ENCODE data around the gene PROK2. TPM values are rescaled to one million over a fixed set of nuclear protein-coding genes. Genes with fewer than 3 reads are reported as not detected.

The PROK2 gene
- total and polyA plus RNA-seq, 10 of the 15 experiments (the other 5 are each of a cell fraction or from before 2014, with no cell fraction given), result not detected

DNA sequence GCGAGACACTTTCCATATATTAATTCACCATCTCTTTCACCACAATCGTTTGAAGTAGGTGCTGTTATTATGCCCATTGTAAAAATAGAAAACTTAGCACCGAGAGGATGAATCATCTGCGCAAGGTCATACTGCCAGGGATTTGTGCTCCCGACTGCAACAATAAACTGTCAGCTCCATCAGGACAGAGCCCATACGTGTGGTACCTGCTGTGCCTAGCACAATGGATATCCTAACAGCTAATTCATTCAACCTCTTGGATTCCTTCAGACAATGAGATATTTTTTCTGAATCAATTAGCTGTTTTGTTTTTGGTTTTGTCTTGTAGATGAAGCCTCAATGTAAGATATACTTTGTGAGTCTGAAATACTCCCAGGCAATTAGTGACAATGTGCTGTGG lies 32.3 kb upstream of the PROK2 start (continued):
- no peak for TF ChIP-seq REST (IDR thresholded peaks at IDR 0.05; ENCODE audit: low read depth, low read length)
- no peak for TF ChIP-seq SUZ12 (IDR thresholded peaks at IDR 0.05; ENCODE audit: unreplicated experiment)
- no peak for TF ChIP-seq SMARCA5 (IDR thresholded peaks at IDR 0.05)
- no peak for TF ChIP-seq SKIL (IDR thresholded peaks at IDR 0.05; ENCODE audit: low read depth, poor library complexity, severe bottlenecking)
- TF ChIP-seq EED (IDR thresholded peaks at IDR 0.05; ENCODE audit: low read depth), result no peak
- no peak for TF ChIP-seq BMI1 (IDR thresholded peaks at IDR 0.05; ENCODE audit: borderline replicate concordance)
- no peak for TF ChIP-seq ZBTB33 (IDR thresholded peaks at IDR 0.05)
- no peak for TF ChIP-seq RAD51 (IDR thresholded peaks at IDR 0.05)
- TF ChIP-seq SMAD5 (IDR thresholded peaks at IDR 0.05; ENCODE audit: low read depth), result no peak
- TF ChIP-seq SREBF1 (IDR thresholded peaks at IDR 0.05; ENCODE audit: low read length), result no peak
- no peak for TF ChIP-seq HDGF (IDR thresholded peaks at IDR 0.05)
- no peak for TF ChIP-seq TARDBP (IDR thresholded peaks at IDR 0.05; ENCODE audit: borderline replicate concordance)
- no peak for TF ChIP-seq RFX5 (IDR thresholded peaks at IDR 0.05; ENCODE audit: low read depth, low read length)
- TF ChIP-seq ZBED1 (IDR thresholded peaks at IDR 0.05; ENCODE audit: borderline replicate concordance), result no peak
- TF ChIP-seq, protein P1, sequence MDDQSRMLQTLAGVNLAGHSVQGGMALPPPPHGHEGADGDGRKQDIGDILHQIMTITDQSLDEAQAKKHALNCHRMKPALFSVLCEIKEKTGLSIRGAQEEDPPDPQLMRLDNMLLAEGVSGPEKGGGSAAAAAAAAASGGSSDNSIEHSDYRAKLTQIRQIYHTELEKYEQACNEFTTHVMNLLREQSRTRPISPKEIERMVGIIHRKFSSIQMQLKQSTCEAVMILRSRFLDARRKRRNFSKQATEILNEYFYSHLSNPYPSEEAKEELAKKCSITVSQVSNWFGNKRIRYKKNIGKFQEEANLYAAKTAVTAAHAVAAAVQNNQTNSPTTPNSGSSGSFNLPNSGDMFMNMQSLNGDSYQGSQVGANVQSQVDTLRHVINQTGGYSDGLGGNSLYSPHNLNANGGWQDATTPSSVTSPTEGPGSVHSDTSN (IDR thresholded peaks at IDR 0.05; ENCODE audit: insufficient replicate concordance, low read depth, low read length), result no peak
